Spinal cord (tissue), 10 donors: Measurements from ENCODE around the gene IRS2. TPM values are rescaled to one million over a fixed set of nuclear protein-coding genes. Genes with fewer than 3 reads are reported as not detected.

Source experiments
- DNase-seq, 6 donors: peaks; one replicate each; pipeline versions ENCODE4 v3.0.0 to v3.0.0-alpha.2; 2013 to 2015; ENCODE audit warnings: low spot score in 6 of 6, low read depth in 4 of 6
- H3K27ac ChIP-seq: one replicate; pipeline ENCODE4 v1.5.1; 2013; ENCODE audit warnings: low read depth, low read length, control low read depth
- H3K27me3 ChIP-seq: one replicate; pipeline ENCODE4 v1.6.1; 2013; ENCODE audit warnings: low read length; ENCODE audit not compliant: control insufficient read depth, insufficient read depth
- H3K36me3 ChIP-seq: one replicate; pipeline ENCODE4 v1.6.1; 2013; ENCODE audit warnings: low read length; ENCODE audit not compliant: control insufficient read depth, insufficient read depth
- H3K4me1 ChIP-seq: one replicate; pipeline ENCODE4 v1.6.1; 2013; ENCODE audit warnings: low read length; ENCODE audit not compliant: control insufficient read depth, insufficient read depth
- H3K4me3 ChIP-seq: one replicate; pipeline ENCODE4 v1.5.1; 2013; ENCODE audit warnings: low read depth, low read length, control low read depth
- H3K9me3 ChIP-seq: one replicate; pipeline ENCODE4 v1.6.1; 2013; ENCODE audit warnings: low read length; ENCODE audit not compliant: control insufficient read depth, insufficient read depth
- WGBS: methylation state at CpG from one replicate; pipeline ENCODE4 v1.1.5; 2013; ENCODE audit warnings: missing lambda C conversion rate; ENCODE audit not compliant: insufficient coverage; 5-methylcytosine and 5-hydroxymethylcytosine counted together
- polyA plus RNA-seq, 2 donors: library from polyadenylated mRNA; unstranded; fragments of 120-200 nt; gene quantifications; one replicate each; pipeline ENCODE4 v1.2.1, GENCODE V29; 2013; ENCODE audit not compliant: insufficient read length in 2 of 2
- total RNA-seq, 2 donors: library from RNA; depleted of rRNA in 1 of 2; stranded (reverse); fragments of 120-200 nt in 1 of 2; fragments of >200 nt in 1 of 2; gene quantifications; one replicate each; pipeline versions ENCODE4 v1.2.3 to v1.2.4, GENCODE V29; 2013 to 2014
- donor health status: healthy.

IRS2 gene
- total and polyA plus RNA-seq, 4 donors, result 6.2 to 19.0 (median 14.5) TPM

GRCh38 chr13:109809216-109809932 lies 23.0 kb upstream of the IRS2 start:
- no peaks in the 10 kb centered on the region for H3K27me3 ChIP-seq
- no peaks in the 10 kb centered on the region for H3K9me3 ChIP-seq
- H3K36me3 ChIP-seq, result no peaks in the 10 kb centered on the region
- 89% methylated on average over 9 of the region's 14 CpGs for WGBS
- H3K27ac ChIP-seq, result no peak overlapping the region
- H3K4me1 ChIP-seq, result peaks cover 3% of the 10 kb centered on the region
- H3K4me3 ChIP-seq, result no peak overlapping the region
- no peak for DNase-seq

- no peaks in the 10 kb centered on the region for H3K36me3 ChIP-seq
- no peak overlapping the region for H3K4me3 ChIP-seq
- no peaks in the 10 kb centered on the region for H3K27me3 ChIP-seq
- peaks cover 3% of the 10 kb centered on the region for H3K4me1 ChIP-seq
- H3K9me3 ChIP-seq, result no peaks in the 10 kb centered on the region
- H3K27ac ChIP-seq, result no peak overlapping the region
- WGBS, result no CpG with 5 or more reads among the region's 3 CpGs
- no peak for DNase-seq
These were observed 21.0 kb upstream of the IRS2 start for GRCh38 chr13:109807345-109807744.

- H3K36me3 ChIP-seq, result no peaks in the 10 kb centered on the region
- WGBS, result 87% methylated on average over 9 of the region's 9 CpGs
- DNase-seq, result no peak
These were observed 18.3 kb upstream of the IRS2 start for GRCh38 chr13:109804654-109805053.

GRCh38 chr13:109803825-109804224 lies 17.4 kb upstream of the IRS2 start:
- Histone ChIP-seq H3K4me1 (no peaks in the 10 kb centered on the region), H3K27ac (no peak overlapping the region), H3K27me3 (no peaks in the 10 kb centered on the region), H3K4me3 (no peak overlapping the region), H3K9me3 (no peaks in the 10 kb centered on the region), H3K36me3 (no peaks in the 10 kb centered on the region)
- no peak for DNase-seq
- no CpG with 5 or more reads among the region's 1 CpG for WGBS

More at GRCh38 chr13:109804654-109805053, 18.3 kb upstream of the IRS2 start:
- no peaks in the 10 kb centered on the region for H3K27me3 ChIP-seq
- no peak overlapping the region for H3K27ac ChIP-seq
- no peak overlapping the region for H3K4me3 ChIP-seq
- no peaks in the 10 kb centered on the region for H3K9me3 ChIP-seq
- peaks cover 2% of the 10 kb centered on the region for H3K4me1 ChIP-seq

GRCh38 chr13:109802936-109803335 lies 16.6 kb upstream of the IRS2 start:
- H3K9me3 ChIP-seq, result no peaks in the 10 kb centered on the region
- H3K4me1 ChIP-seq, result no peaks in the 10 kb centered on the region
- no peak for DNase-seq
- no peak overlapping the region for H3K4me3 ChIP-seq
- no peaks in the 10 kb centered on the region for H3K27me3 ChIP-seq
- H3K27ac ChIP-seq, result no peak overlapping the region
- H3K36me3 ChIP-seq, result no peaks in the 10 kb centered on the region
- 100% methylated on average over 1 of the region's 4 CpGs for WGBS

- DNase-seq, result no peak
- Histone ChIP-seq H3K27me3 (no peaks in the 10 kb centered on the region), H3K27ac (no peak overlapping the region), H3K4me1 (peaks cover 4% of the 10 kb centered on the region), H3K36me3 (no peaks in the 10 kb centered on the region), H3K4me3 (no peak overlapping the region), H3K9me3 (no peaks in the 10 kb centered on the region)
- WGBS, result no CpG with 5 or more reads among the region's 2 CpGs
These were observed 8.6 kb upstream of the IRS2 start for GRCh38 chr13:109795011-109795410.

GRCh38 chr13:109794095-109794494 lies 7.7 kb upstream of the IRS2 start:
- Histone ChIP-seq H3K9me3 (no peaks in the 10 kb centered on the region), H3K4me1 (peaks cover 4% of the 10 kb centered on the region), H3K27ac (no peak overlapping the region), H3K4me3 (no peak overlapping the region), H3K27me3 (no peaks in the 10 kb centered on the region), H3K36me3 (no peaks in the 10 kb centered on the region)
- no peak for DNase-seq
- WGBS, result 93% methylated on average over 12 of the region's 12 CpGs

- Histone ChIP-seq H3K27me3 (no peaks in the 10 kb centered on the region), H3K9me3 (no peaks in the 10 kb centered on the region), H3K4me1 (peaks cover 8% of the 10 kb centered on the region), H3K4me3 (no peak overlapping the region), H3K36me3 (no peaks in the 10 kb centered on the region), H3K27ac (no peak overlapping the region)
- DNase-seq, result no peak
- WGBS, result no CpG with 5 or more reads among the region's 6 CpGs
These were observed 6.2 kb upstream of the IRS2 start for GRCh38 chr13:109792416-109793059.

GRCh38 chr13:109790942-109791605 lies 4.7 kb upstream of the IRS2 start:
- no peak overlapping the region for H3K4me3 ChIP-seq
- no peaks in the 10 kb centered on the region for H3K27me3 ChIP-seq
- no peaks in the 10 kb centered on the region for H3K9me3 ChIP-seq
- H3K36me3 ChIP-seq, result no peaks in the 10 kb centered on the region
- DNase-seq, result peak in 2 of 6 donors; percentile 80 to 92
- WGBS, result 56% methylated on average over 4 of the region's 7 CpGs
- H3K27ac ChIP-seq, result no peak overlapping the region
- peaks cover 10% of the 10 kb centered on the region for H3K4me1 ChIP-seq
